Neural cell (in vitro differentiated cells): ENCODE data around the gene SND1.

Experiments used
- EP300 ChIP-seq: fragments of 450-650 bp; conservative IDR thresholded peaks from 2 replicates; pipeline ENCODE4 v1.6.1; 2014; ENCODE audit warnings: antibody characterized with exemption, mild to moderate bottlenecking, moderate library complexity; ENCODE audit not compliant: poor library complexity, severe bottlenecking
- EZH2 ChIP-seq: fragments of 200-600, 300-800 bp; shearing (Covaris generic), sonication (generic); IDR thresholded peaks from 2 replicates; pipeline ENCODE4 v1.6.1; 2014; ENCODE audit warnings: antibody characterized with exemption, low read length, borderline replicate concordance, mild to moderate bottlenecking; ENCODE audit not compliant: insufficient read depth, poor library complexity, severe bottlenecking
- RAD21 ChIP-seq: fragments of 450-650 bp; conservative IDR thresholded peaks from 2 replicates; pipeline ENCODE4 v1.6.1; 2014; ENCODE audit warnings: antibody characterized with exemption, mild to moderate bottlenecking, moderate library complexity
- SMC3 ChIP-seq: fragments of 450-650 bp; conservative IDR thresholded peaks from 2 replicates; pipeline ENCODE4 v1.6.1; 2014; ENCODE audit warnings: antibody characterized with exemption, mild to moderate bottlenecking, moderate library complexity; ENCODE audit not compliant: poor library complexity
- TAF1 ChIP-seq: IDR thresholded peaks from 2 replicates; pipeline ENCODE4 v1.6.1; 2012; ENCODE audit warnings: low read depth
- TF ChIP-seq, protein P1 (sequence below): fragments of 450-650 bp; IDR thresholded peaks from 2 replicates; pipeline ENCODE4 v1.5.1; 2014; ENCODE audit warnings: antibody characterized with exemption, mild to moderate bottlenecking, moderate library complexity; ENCODE audit not compliant: poor library complexity, severe bottlenecking
- TF ChIP-seq, protein P2 (sequence below): IDR thresholded peaks from 2 replicates; pipeline ENCODE4 v1.6.1; 2012; ENCODE audit warnings: borderline replicate concordance

DNA sequence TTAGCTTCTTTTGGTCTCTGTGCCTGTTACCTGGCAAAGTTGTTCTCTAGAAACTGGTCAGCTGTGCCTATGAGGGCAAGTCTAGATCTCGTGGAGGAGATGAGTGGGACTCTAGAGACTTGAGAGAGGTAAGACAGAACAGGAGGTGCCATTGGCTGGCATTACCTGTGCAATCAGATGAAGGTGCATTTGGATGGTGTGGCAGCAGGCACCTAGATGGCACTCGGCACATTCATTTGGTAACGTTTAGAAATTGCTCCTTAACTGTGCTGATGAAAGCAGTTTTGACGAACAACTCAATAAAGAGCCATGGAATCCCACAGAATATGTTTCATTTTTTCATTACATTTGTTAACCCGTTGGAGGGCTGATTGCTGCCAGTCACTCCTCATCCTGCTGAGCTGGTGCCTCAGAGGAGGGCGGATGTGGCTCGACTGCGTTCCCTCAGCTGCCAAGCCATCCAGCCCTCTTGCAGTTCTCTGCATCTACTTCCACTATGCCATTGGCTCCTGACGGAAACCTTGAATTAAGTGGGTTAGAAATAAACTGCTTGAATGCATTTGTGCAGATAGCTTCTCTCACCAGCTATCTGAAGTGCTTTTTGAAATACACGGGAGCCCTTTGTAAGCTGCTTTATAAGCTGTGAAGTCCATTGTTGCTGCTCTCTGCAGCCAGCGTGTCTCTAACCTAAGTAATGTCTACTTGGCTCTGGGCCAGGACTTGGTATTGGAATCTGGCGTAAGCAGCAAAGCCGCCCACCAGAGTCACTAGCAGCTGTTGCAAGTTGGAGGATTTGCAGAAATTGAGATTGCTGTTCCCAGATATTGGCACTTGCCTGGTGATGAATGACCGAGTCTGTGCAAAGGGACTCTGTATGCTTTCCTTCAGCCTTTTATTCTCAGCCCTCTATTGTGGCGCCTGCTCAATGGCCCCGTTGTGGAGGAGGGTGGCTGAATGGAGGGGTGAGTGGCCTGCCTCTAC, 291.8 kb downstream of the SND1 start:
- TF ChIP-seq RAD21 (no peak), EP300 (no peak), EZH2 (no peak), TAF1 (no peak), SMC3 (no peak)
- TF ChIP-seq, protein P1, sequence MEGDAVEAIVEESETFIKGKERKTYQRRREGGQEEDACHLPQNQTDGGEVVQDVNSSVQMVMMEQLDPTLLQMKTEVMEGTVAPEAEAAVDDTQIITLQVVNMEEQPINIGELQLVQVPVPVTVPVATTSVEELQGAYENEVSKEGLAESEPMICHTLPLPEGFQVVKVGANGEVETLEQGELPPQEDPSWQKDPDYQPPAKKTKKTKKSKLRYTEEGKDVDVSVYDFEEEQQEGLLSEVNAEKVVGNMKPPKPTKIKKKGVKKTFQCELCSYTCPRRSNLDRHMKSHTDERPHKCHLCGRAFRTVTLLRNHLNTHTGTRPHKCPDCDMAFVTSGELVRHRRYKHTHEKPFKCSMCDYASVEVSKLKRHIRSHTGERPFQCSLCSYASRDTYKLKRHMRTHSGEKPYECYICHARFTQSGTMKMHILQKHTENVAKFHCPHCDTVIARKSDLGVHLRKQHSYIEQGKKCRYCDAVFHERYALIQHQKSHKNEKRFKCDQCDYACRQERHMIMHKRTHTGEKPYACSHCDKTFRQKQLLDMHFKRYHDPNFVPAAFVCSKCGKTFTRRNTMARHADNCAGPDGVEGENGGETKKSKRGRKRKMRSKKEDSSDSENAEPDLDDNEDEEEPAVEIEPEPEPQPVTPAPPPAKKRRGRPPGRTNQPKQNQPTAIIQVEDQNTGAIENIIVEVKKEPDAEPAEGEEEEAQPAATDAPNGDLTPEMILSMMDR: no peak
- TF ChIP-seq, protein P2, sequence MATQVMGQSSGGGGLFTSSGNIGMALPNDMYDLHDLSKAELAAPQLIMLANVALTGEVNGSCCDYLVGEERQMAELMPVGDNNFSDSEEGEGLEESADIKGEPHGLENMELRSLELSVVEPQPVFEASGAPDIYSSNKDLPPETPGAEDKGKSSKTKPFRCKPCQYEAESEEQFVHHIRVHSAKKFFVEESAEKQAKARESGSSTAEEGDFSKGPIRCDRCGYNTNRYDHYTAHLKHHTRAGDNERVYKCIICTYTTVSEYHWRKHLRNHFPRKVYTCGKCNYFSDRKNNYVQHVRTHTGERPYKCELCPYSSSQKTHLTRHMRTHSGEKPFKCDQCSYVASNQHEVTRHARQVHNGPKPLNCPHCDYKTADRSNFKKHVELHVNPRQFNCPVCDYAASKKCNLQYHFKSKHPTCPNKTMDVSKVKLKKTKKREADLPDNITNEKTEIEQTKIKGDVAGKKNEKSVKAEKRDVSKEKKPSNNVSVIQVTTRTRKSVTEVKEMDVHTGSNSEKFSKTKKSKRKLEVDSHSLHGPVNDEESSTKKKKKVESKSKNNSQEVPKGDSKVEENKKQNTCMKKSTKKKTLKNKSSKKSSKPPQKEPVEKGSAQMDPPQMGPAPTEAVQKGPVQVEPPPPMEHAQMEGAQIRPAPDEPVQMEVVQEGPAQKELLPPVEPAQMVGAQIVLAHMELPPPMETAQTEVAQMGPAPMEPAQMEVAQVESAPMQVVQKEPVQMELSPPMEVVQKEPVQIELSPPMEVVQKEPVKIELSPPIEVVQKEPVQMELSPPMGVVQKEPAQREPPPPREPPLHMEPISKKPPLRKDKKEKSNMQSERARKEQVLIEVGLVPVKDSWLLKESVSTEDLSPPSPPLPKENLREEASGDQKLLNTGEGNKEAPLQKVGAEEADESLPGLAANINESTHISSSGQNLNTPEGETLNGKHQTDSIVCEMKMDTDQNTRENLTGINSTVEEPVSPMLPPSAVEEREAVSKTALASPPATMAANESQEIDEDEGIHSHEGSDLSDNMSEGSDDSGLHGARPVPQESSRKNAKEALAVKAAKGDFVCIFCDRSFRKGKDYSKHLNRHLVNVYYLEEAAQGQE: no peak
